Measurements from ENCODE around the gene UNC5A. TPM values are rescaled to one million over a fixed set of nuclear protein-coding genes. Genes with fewer than 3 reads are reported as not detected.
"Not testable (repeated sequence)": the region's sequence is repeated elsewhere in the genome, so short reads cannot be mapped to it uniquely, and the experiment has no call there.

Gene UNC5A
- total RNA-seq, 1 donor from 2014 or later = not detected

DNA sequence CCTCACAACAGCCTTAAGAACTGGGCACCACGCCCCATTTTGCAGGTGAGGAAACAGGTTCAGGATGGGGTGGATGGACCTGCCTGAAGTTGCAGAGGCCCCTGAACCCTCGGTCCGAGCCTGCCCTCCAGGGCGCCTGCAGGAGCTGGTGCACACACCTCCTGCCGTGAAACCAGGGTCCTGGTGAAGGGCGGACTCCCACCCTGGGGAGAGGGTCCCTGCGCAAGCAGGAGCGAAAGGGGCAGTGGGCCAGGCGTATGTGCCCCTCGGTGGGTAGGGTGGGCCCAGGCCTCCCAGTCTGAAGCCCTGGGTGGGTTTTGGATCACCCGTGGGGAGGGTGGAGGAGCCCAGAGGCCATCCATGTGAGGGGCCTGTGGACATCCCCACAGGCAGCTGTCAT is 50.9 kb downstream of the UNC5A start:
- intact Hi-C loops (cut with micrococcal nuclease) = no loop called here

DNA sequence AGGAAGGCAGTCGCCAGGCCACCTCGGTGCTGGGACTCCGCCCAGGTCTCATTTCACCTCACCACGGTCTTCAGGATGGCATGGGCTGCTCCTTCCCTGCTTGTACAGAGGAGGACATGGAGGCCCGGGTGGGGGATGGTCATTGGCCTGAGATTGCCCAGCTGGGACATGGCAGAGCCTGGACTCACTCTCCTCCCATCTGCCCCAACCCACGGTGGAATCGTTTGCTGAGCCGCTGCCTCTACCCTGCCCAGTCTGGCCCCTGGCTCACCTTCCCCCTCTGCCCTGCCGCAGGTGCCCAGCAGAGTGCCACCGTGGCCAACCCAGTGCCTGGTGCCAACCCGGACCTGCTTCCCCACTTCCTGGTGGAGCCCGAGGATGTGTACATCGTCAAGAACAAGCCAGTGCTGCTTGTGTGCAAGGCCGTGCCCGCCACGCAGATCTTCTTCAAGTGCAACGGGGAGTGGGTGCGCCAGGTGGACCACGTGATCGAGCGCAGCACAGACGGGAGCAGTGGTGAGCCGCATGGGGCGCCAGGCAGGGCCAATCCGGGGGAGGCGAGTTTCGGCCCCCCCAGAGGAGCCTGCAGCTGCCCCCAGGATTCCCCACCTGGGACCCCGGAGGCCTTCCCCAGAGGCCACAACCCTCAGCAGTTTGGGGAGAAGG is 52.1 kb downstream of the UNC5A start:
- intact Hi-C loops (cut with micrococcal nuclease) = no loop called here

DNA sequence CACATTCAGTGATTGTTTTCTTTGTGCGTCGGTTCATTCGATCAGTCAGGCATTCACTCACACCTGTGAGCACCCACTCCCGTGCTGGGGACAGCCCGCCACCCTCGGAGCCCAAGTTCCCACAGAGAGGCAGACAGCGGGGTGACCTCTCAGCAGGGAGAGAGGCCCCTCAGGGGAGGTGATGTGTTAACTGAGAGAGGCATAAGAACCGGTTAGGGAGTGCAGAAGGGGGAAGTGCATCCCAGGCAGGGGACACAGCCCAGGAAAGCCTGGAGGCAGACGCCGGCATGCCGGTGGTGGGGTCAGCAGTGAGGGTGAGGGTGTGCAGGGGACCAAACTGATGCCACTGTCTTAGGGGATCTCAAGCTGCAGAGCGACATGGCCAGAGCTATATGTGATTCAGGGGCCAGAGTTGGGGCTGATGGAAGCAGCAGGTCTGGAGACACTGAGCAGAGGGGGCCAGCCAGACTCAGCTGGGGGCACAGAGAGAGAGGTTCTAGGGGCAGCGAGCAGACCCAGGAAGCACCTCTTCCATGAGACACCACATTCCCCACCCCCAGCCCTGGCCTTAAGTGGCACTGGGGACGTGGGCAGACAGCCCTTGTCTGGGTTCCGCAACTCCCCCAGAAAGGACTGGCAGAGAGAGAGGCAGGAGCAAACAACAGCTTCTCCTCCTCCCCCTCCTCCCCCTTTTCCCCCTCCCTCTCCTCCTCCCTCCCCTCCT is 52.8 kb downstream of the UNC5A start:
- intact Hi-C loops (cut with micrococcal nuclease) = no loop called here

DNA sequence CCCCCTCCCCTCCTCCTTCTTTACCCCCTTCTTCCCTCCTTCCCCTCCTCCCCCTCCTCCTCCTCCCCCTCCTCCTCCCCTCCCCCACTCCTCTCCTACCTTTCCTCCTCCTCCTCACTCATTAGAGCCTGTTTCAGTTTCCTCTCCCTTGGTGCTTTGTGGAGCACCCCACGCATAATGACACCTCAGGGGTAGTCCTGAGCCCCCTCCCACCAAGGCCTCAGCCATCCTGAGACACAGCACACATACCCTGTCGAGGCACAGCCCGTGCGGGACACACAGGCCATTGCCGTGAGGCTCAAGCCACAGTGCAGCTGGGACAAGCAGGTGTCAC is 53.4 kb downstream of the UNC5A start:
- intact Hi-C loops (cut with micrococcal nuclease) = no loop called here

DNA sequence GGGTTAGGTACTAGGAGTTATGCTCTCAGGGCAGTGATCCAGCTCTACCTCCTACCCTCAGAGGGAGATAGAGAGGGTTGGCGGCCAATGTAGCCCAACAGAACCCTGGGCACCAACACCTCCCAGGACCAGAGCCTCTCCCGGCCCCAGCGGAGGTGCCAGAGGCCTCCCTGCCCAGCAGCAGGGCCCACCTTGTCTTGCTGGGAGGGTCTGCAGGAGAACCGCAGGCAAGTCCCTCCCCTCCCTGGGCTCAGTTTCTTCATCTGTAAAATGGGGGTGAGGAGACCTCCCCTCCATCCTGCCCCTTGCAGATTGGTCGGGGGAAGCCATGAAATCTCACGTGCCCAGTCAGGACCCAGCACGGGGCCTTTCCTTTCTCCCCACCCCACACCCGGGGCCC is 54.4 kb downstream of the UNC5A start:
- intact Hi-C loops (cut with micrococcal nuclease) = no loop called here

DNA sequence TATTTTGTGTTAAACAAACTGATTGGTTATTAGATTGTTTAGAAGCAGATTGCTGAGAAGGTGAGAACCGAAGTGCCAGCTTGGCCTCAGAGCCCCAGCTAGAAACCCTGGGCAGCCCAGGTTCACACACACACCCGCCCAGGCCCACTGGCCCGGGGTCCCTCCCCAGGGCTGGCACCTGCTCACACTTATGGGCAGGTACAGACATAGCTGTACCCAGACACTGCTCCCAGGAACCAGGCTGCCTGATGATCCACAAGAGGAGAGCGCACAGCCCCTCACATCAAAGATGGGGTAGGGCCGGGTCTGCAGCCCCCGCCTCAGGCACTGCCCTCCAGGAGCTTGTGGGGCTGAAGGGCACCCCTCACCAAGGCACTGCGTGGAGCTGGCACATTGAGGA is 55.6 kb downstream of the UNC5A start:
- intact Hi-C loops (cut with micrococcal nuclease) = no loop called here

DNA sequence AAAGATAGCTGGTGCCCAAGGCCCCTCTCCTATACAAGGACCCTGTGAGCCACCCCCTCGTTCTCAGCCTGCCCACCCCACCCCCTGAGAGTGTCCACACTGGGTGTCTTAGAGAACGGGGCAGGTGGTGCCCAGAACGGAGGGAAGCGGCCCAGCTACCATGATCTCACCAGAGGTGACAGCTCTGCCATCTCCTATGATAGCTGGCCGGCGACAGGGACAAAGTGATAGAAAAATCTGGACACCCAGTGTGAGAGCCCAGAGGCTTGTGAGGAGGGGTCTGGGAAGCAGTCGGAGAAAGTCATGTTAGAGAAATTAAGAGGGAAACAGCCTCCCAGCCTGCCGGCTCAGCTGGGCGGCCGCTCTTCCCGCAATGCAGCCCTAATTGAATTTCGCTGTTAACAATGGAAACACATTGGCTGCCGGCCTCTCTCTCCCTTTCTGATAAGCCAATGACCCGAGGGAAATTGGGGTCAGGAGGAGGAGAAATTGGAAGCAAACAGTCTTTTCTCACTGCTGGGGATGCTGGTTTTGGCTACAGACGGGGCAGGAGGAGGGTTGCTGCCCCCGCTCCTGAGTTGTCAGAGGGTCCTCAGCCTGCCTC is 56.5 kb downstream of the UNC5A start:
- intact Hi-C loops (cut with micrococcal nuclease) = no loop called here

DNA sequence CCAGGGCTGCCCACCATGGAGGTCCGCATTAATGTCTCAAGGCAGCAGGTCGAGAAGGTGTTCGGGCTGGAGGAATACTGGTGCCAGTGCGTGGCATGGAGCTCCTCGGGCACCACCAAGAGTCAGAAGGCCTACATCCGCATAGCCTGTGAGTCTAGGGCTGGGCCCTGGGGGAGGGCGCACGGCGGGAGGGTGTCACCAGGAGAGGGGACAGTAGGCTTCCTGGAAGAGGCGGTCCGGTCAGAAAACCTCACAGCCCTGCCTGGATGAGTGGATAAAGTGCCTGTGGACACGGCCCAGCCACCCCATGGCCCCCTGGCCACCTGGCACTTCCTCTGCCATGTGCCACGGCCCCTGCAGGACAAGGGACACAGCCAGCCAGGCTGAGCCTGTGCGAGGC is 57.8 kb downstream of the UNC5A start:
- intact Hi-C loops (cut with micrococcal nuclease) = no loop called here

DNA sequence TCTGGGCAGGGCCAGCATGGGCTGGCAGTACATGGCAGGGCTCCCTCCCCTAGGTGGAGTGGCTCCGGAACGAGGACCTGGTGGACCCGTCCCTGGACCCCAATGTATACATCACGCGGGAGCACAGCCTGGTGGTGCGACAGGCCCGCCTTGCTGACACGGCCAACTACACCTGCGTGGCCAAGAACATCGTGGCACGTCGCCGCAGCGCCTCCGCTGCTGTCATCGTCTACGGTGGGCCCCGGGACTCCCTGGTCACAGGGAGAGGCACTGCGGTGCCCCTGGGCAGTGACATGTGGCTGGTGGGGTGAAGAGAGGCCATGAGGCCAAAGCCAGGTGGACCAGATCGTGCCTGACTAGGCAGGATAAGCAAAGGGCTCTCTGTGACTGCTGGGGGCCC is 58.4 kb downstream of the UNC5A start:
- intact Hi-C loops (cut with micrococcal nuclease) = no loop called here

DNA sequence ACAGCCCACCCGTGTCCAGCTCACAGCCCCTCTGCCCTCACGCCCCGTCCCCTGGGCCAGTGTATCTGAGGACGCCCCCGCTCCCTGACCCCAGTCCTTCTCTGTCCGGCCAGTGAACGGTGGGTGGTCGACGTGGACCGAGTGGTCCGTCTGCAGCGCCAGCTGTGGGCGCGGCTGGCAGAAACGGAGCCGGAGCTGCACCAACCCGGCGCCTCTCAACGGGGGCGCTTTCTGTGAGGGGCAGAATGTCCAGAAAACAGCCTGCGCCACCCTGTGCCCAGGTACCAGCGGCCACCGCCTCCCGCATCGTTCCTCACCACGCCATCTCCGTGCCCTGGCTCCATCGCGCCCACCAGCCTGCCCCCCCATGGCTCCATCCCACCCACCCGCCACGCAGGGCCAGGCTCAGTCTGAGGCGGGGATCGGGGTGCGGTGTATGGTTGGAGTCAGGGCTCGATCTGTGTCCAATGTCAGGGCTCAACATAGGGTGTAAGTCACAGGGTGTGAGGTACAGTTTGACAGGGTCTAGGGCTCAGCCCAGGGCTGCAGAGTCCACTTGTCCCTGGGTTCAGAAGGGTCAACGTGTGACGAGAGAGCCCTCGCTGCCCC is 59.2 kb downstream of the UNC5A start:
- intact Hi-C loops (cut with micrococcal nuclease) = no loop called here

DNA sequence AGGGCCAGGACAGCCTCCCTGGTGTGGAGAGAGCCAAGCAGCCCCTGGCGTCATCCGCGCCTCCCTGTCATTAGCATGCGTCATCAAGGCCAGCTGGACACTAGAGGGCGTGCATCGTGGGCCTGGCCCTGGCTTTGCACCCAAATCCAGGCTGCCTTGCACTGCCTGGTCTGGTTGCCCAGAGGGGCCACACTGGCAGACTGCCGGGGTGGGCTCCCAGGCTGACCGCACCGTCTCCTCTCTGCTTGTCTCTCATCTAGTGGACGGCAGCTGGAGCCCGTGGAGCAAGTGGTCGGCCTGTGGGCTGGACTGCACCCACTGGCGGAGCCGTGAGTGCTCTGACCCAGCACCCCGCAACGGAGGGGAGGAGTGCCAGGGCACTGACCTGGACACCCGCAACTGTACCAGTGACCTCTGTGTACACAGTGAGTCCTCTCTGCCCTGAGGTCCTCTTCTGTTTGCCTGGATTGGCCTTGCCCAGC is 59.8 kb downstream of the UNC5A start:
- intact Hi-C loops (cut with micrococcal nuclease) = no loop called here

DNA sequence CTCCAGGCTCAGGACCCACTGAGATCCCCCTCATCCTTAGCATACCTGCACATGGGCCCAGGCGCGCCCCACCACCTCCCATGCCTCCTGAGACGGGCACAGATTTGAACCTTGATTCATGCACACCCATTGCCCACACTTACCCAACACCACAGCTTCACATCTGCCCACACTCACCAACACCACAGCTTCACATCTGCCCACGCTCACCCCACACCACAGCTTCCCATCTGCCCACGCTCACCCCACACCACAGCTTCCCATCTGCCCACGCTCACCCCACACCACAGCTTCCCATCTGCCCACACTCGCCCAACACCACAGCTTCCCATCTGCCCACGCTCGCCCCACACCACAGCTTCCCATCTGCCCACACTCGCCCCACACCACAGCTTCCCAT is 60.3 kb downstream of the UNC5A start:
- intact Hi-C loops (cut with micrococcal nuclease) = not testable (repeated sequence)

DNA sequence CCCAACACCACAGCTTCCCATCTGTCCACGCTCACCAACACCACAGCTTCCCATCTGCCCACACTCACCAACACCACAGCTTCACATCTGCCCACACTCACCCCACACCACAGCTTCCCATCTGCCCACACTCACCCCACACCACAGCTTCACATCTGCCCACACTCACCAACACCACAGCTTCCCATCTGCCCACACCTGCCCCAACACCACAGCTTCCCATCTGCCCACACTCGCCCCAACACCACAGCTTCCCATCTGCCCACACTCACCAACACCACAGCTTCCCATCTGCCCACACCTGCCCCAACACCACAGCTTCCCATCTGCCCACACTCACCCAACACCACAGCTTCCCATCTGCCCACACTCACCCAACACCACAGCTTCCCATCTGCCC is 62.2 kb downstream of the UNC5A start:
- intact Hi-C loops (cut with micrococcal nuclease) = not testable (repeated sequence)

DNA sequence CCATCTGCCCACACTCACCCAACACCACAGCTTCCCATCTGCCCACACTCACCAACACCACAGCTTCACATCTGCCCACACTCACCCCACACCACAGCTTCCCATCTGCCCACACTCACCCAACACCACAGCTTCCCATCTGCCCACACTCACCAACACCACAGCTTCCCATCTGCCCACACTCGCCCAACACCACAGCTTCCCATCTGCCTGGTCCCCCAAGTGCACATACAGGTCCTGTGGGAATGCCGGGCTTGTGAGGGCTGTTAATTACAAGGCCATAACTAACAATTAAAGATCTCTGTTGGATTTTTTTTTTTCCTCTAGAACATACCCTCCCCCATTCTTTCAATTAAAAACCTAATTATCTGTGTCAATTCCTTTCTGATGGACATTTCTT is 62.7 kb downstream of the UNC5A start:
- intact Hi-C loops (cut with micrococcal nuclease) = not testable (repeated sequence)

DNA sequence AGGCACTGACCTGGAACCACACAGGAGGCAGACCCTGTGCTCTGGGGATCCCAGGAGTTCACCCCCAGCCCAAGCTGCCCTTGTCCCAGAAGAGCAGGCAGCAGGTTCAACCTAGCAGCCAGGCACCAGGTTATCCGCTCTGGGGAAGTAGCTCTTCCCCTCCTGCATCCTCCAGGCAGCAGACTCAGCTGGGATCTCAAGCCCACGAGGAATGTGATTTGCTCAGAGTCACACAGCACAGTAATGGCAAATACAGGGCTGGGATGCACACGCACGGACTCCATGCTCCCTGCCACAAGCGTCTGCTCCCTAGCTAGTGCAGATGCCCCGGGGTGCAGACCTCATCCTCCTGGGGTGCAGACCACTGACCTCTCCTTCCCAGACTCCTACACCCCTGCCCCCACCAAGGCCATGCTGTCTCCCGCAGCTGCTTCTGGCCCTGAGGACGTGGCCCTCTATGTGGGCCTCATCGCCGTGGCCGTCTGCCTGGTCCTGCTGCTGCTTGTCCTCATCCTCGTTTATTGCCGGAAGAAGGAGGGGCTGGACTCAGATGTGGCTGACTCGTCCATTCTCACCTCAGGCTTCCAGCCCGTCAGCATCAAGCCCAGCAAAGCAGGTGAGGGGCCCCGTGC is 63.3 kb downstream of the UNC5A start:
- intact Hi-C loops (cut with micrococcal nuclease) = no loop called here

DNA sequence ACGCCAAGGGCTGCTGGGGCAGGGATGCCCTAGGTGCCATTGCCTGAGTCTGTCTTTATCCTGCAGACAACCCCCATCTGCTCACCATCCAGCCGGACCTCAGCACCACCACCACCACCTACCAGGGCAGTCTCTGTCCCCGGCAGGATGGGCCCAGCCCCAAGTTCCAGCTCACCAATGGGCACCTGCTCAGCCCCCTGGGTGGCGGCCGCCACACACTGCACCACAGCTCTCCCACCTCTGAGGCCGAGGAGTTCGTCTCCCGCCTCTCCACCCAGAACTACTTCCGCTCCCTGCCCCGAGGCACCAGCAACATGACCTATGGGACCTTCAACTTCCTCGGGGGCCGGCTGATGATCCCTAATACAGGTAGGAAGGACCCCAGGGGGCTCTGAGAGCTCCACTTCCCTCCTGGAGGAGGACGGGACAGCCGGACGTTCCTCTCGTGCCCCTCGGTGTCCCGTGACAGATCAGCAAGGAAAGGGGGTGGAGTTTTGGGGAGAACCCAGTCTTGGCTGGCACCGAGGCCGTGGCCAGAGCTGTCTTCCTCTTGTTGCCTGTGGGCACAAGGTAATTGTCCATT is 63.9 kb downstream of the UNC5A start:
- intact Hi-C loops (cut with micrococcal nuclease) = no loop called here

DNA sequence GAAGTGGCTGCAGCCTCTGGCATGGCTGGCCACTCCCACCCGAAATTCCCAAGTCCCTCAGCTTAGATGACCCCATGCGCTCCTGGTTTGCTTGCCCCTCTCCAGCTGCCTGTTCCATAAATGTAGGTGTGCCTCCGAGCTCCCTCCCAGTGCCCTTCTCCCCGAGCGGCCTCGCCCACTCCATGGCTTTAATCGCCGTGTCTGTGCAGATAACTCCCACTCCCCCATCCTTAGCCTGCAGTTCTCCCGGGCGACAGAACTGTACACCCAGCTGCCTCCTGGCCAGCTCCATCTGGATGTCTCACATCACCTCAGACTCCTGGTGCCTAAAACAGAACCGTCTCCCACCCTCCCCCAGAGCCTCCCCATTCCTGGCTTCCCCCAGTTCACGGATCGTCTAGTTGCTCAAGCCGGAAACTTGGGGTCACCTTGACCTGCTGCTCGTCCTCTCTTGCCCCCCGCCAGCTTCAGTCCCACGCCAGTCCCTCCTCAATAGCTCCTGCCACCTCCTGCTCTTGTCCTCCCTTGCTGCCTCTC is 64.7 kb downstream of the UNC5A start:
- intact Hi-C loops (cut with micrococcal nuclease) = no loop called here

DNA sequence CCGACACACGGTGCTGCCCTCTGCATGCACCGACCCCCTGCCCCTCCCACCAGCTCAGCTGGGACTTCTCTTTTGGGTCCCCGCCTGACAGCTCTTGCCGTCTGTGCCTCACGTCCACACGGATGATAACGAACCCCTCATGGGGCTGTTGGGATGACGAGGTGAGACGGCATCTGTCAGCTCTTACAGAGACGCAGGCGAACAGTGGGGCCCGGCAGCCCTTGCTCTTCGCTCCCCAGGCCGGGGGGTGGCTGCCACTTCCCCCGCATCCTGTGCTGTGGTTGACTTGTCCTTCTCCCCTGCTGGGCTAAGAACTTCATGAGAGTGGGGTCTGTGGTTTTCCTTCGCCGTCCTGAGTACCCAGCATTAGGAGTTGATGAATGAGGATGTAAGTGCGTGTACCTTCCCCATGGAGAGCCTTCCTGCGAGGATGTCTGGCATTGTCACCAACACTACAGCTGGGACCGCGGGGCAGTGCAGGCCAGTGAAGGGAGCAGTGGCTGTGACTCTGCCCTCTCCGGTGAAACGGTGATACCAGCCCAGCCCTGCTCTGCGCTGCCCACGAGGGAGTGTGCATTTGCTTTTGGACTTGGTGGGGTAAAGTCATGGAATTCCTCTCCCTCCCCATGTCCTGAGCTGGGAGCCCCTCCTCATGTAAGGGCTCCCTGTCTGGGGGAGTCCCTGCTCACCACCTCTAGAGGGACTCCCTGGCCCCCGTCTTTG is 65.6 kb downstream of the UNC5A start:
- intact Hi-C loops (cut with micrococcal nuclease) = no loop called here

DNA sequence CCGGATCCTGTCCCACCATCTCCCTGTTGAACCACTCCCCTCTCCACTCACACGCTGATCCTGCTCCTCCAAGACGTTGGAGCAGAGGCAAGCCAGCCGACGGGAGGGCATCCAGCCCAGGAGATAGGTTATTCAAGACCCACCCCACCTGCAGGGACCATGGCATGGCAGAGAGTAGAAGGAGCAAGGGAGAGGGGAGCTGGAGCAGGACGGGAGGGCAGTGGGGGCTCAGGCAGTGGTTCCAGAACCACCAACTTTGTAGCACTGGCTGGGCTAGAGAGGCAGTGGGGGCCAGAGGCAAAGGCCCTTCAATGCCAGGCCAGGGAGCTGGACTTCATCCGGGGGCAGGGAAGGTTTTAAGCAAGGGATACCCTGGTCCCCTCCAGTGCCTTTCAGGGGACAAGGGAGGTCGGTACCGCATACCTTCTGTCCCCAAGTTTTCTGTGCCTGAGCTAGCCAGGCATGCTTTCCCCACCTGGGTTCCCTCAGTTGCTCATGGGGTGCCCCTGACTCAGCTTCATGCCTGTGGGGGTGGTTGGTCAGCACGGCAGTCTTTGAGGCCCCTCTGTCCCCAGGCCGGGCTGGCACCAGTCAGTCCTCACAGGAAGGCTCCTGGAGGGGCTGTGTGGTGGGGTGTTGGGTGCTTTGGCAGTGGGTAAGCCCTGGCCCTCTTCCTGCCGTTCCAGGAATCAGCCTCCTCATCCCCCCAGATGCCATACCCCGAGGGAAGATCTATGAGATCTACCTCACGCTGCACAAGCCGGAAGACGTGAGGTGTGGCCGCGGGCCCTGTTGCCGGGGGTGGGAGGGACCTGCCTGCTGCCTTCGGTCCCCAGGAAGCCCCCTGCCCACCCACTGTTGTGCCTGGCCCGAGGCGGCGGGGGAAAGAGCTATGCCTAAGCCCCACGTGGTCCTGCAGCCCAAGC is 66.4 kb downstream of the UNC5A start:
- intact Hi-C loops (cut with micrococcal nuclease) = no loop called here
